Muscle of leg (tissue), 11 donors: Measurements from ENCODE around the gene MEIS3. TPM values are rescaled to one million over a fixed set of nuclear protein-coding genes. Genes with fewer than 3 reads are reported as not detected.
A peak's percentile ranks its signal among the peaks of the same experiment; 100 is the strongest.
"Not testable (repeated sequence)": the region's sequence is repeated elsewhere in the genome, so short reads cannot be mapped to it uniquely, and the experiment has no call there.

Experiments used
- DNase-seq: peaks from one replicate; pipeline ENCODE4 v3.0.0; 2013
- H3K27ac ChIP-seq: one replicate; pipeline ENCODE4 v1.5.1; 2013; ENCODE audit warnings: mild to moderate bottlenecking, low read length, control low read depth
- H3K27me3 ChIP-seq: one replicate; pipeline ENCODE4 v1.6.1; 2013; ENCODE audit warnings: low read length; ENCODE audit not compliant: control insufficient read depth, insufficient read depth
- H3K36me3 ChIP-seq: one replicate; pipeline ENCODE4 v1.6.1; 2013; ENCODE audit warnings: low read length; ENCODE audit not compliant: control insufficient read depth, insufficient read depth
- H3K4me1 ChIP-seq: one replicate; pipeline ENCODE4 v1.6.1; 2013; ENCODE audit warnings: low read length; ENCODE audit not compliant: control insufficient read depth, insufficient read depth
- H3K4me3 ChIP-seq: one replicate; pipeline ENCODE4 v1.5.1; 2013; ENCODE audit warnings: low read length, control low read depth
- H3K9me3 ChIP-seq: replicated peaks from 2 replicates; pipeline ENCODE4 v1.6.1; 2013; ENCODE audit warnings: low read depth, low read length; ENCODE audit not compliant: control insufficient read depth
- WGBS: methylation state at CpG from one replicate; pipeline ENCODE4 v1.1.5; 2013; ENCODE audit warnings: missing lambda C conversion rate; ENCODE audit not compliant: insufficient coverage; 5-methylcytosine and 5-hydroxymethylcytosine counted together
- polyA plus RNA-seq, 8 donors: library from polyadenylated mRNA; unstranded; fragments of 120-200 nt; gene quantifications; one replicate each; pipeline versions ENCODE4 v1.2.1 to v1.2.3, GENCODE V29; 2013; ENCODE audit warnings: inconsistent platforms in 1 of 8, low replicate concordance in 1 of 8; ENCODE audit not compliant: insufficient read length in 8 of 8, insufficient read depth in 1 of 8
- total RNA-seq: library from RNA; stranded (reverse); fragments of 120-200 nt; gene quantifications from one replicate; pipeline ENCODE4 v1.2.4, GENCODE V29; 2013

Gene MEIS3
- total and polyA plus RNA-seq, 9 donors: 7.3 to 11.5 (median 9.6) TPM

DNA sequence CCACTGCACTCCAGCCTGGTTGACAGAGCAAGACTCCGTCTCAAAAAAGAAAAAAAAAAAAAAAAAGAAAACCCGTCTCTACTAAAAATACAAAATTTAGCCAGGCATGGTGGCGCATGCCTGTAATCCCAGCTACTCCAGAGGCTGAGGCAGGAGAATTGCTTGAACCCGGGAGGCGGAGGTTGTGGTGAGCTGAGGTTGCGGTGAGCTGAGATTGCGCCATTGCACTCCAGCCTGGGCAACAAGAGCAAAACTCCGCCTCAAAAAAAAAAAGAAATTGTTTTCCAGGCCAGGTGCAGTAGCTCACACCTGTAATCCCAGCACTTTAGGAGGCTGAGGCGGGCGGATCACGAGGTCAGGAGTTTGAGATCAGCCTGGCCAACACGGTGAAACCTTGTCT, 32.7 kb downstream of the MEIS3 start:
- not testable (repeated sequence) for H3K4me3 ChIP-seq, H3K4me1 ChIP-seq, DNase-seq, H3K27ac ChIP-seq, H3K27me3 ChIP-seq, H3K9me3 ChIP-seq
- peaks cover 10% of the 10 kb centered on the region for H3K36me3 ChIP-seq
- WGBS: 89% methylated on average over 5 of the region's 12 CpGs

DNA sequence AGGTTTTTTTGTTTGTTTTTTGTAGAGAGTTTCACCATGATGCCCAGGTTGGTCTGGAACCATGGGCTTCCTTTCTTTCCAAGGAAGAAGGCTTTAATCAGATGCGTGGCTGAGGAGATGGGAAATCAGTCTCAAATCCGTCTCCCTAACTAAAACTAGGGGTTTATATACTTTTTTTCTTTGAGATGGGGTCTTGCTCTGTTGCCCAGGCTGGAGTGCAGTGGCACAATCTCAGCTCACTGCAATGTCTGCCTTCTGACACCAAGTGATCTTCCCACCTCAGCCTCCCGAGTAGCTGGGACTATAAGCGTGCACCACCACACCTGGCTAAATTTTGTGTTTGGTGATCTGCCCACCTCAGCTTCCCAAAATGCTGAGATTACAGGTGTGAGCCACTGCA, 34.8 kb downstream of the MEIS3 start:
- peaks cover 31% of the 10 kb centered on the region for H3K36me3 ChIP-seq
- not testable (repeated sequence) for H3K27ac ChIP-seq
- no CpG with 5 or more reads among the region's 4 CpGs for WGBS

DNA sequence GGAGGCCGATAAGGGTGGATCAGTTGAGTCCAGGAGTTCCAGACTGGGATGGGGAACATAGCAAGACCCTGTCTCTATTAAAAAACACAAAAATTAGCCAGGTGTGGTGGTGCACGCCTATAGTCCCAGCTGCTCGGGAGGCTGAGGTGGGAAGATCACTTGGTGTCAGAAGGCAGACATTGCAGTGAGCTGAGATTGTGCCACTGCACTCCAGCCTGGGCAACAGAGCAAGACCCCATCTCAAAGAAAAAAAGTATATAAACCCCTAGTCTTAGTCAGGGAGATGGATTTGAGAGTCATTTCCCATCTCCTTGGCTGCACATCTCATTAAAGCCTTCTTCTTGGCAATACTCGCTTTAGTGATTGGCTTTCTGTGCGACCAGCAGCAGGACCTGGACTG, 35.4 kb downstream of the MEIS3 start:
- not testable (repeated sequence) for DNase-seq, H3K4me1 ChIP-seq, H3K4me3 ChIP-seq, H3K27ac ChIP-seq, H3K9me3 ChIP-seq, H3K27me3 ChIP-seq
- H3K36me3 ChIP-seq: peaks cover 33% of the 10 kb centered on the region
- no CpG with 5 or more reads among the region's 5 CpGs for WGBS

More for the DNA sequence above, 34.8 kb downstream of the MEIS3 start:
- DNase-seq, H3K27me3 ChIP-seq, H3K4me1 ChIP-seq, H3K4me3 ChIP-seq, H3K9me3 ChIP-seq: not testable (repeated sequence)

DNA sequence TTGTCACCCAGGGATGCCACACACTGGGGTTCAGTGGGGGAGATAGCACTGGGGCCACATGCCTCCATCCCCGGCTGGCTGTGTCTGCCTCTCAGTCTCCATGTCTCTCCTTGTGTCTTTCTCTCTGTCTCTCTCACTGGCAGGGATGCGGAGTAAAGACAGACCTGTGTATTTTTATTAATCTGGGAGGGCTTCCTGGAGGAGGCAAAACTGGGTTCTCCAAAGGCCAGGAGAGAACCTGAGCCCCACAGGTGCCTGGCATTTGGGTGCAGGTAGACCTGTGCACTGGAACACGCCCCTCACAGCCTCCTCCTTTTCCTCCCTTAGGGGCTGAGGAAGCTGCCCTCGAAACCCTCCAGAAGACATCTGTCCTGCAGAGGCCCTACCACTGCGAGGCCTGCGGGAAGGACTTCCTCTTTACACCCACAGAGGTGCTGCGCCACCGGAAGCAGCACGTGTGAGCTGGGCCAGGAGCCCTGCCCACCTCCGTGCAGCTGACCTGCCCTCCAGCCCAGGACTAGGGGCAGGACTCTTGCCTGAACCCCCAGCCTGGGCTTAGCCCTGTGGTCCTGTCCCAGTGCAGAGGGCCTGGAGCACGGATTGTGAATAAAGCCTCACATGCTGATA, 37.6 kb downstream of the MEIS3 start:
- H3K36me3 ChIP-seq: peaks cover 48% of the 10 kb centered on the region
- H3K27ac ChIP-seq: no peak overlapping the region
- no peaks in the 10 kb centered on the region for H3K27me3 ChIP-seq
- H3K9me3 ChIP-seq: no peaks in the 10 kb centered on the region
- no peak for DNase-seq
- no peaks in the 10 kb centered on the region for H3K4me1 ChIP-seq
- WGBS: 72% methylated on average over 8 of the region's 11 CpGs
- no peak overlapping the region for H3K4me3 ChIP-seq

DNA sequence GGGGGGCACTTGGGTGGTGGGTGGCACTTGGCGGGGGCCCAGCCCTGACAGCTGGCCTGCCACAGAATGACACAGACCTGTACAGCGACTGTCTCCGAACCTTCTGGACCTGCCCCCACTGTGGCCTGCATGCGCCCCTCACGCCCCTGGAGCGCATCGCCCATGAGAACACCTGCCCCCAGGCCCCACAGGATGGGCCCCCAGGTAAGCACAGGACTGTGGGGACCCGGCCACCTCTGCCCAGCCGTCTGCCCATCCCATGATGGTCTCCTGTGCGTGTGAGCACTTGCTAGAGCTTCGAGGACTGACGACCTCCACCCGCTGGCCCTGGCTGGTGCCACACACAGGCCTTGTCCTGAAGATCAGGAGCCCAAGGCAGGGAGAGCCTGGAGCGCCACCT, 38.2 kb downstream of the MEIS3 start:
- 91% methylated on average over 14 of the region's 14 CpGs for WGBS
- Histone ChIP-seq H3K9me3 (no peaks in the 10 kb centered on the region), H3K4me1 (no peaks in the 10 kb centered on the region), H3K4me3 (no peak overlapping the region), H3K36me3 (peaks cover 55% of the 10 kb centered on the region), H3K27me3 (no peaks in the 10 kb centered on the region), H3K27ac (no peak overlapping the region)
- DNase-seq: no peak

DNA sequence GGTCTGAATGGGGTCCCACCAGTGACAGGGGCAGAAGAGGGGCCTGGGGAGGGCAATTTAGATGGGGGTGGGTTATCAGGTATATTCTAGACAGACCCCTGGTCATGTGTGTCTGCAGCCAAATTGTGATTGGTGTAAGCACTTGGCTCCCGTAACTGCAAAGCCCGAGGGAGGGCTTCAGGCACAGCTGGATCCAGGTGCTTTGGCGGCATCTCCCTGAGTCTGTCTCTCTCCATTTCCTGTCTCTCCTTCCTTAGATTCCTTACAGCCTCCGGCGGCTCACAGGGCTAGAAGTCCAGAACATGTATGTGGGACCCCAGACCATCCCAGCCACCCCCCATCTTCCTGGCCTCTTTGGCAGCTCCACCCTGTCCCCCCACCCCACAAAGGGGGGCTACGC, 38.8 kb downstream of the MEIS3 start:
- Histone ChIP-seq H3K27me3 (no peaks in the 10 kb centered on the region), H3K9me3 (no peaks in the 10 kb centered on the region), H3K4me1 (no peaks in the 10 kb centered on the region), H3K36me3 (peaks cover 60% of the 10 kb centered on the region), H3K4me3 (no peak overlapping the region), H3K27ac (no peak overlapping the region)
- DNase-seq: no peak
- WGBS: 85% methylated on average over 3 of the region's 6 CpGs

DNA sequence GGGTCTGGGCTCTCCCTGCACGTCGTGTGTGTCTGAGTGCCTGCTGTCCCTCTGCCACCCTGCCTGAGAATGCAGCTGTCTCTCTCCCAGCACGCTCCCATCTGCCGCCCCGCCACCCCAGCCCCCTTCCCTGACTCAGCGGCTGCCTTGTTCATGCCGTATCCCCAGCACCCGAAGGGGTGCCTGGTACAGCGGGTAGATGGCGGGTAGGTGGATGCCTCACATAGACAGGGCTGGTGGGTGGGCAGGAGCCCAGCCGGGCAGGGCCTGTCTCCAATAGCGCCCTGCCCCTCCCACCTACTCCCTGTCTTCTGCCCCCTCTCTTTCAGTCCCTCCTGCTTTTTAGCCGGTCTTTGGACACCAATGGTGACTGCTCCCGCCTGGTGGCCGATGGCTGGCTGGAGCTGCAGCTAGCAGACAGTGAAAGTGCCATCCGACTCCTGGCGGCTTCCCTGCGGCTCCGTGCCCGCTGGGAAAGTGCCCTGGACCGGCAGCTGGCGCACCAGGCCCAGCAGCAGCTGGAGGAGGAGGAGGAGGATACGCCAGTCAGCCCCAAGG, 39.9 kb downstream of the MEIS3 start:
- Histone ChIP-seq H3K27me3 (no peaks in the 10 kb centered on the region), H3K36me3 (peaks cover 71% of the 10 kb centered on the region), H3K27ac (no peak overlapping the region), H3K4me1 (no peaks in the 10 kb centered on the region), H3K9me3 (no peaks in the 10 kb centered on the region), H3K4me3 (no peak overlapping the region)
- WGBS: 81% methylated on average over 16 of the region's 23 CpGs
- DNase-seq: peak; percentile 33

DNA sequence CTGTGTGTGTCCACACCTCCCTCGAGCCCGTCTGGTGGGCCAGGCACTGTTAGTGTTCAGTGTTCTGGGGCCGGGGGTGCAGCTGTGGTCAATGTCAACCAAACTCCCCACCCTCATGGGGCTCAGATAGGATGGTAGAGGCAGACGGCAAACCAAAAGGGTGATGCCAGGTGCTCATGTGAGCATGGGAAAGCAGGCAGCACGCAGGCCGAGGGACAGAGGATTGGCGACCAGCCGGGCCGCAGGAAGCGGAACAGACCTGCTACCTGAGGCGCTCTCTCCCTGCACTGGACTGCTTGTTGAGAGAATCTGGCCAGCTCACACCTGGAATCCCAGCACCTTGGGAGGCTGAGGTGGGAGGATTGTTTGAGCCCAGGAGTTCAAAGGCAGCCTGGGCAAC, 41.1 kb downstream of the MEIS3 start:
- no peak overlapping the region for H3K4me3 ChIP-seq
- no peaks in the 10 kb centered on the region for H3K4me1 ChIP-seq
- 91% methylated on average over 7 of the region's 11 CpGs for WGBS
- DNase-seq: no peak
- H3K36me3 ChIP-seq: peaks cover 82% of the 10 kb centered on the region
- no peak overlapping the region for H3K27ac ChIP-seq
- no peaks in the 10 kb centered on the region for H3K27me3 ChIP-seq
- no peaks in the 10 kb centered on the region for H3K9me3 ChIP-seq

DNA sequence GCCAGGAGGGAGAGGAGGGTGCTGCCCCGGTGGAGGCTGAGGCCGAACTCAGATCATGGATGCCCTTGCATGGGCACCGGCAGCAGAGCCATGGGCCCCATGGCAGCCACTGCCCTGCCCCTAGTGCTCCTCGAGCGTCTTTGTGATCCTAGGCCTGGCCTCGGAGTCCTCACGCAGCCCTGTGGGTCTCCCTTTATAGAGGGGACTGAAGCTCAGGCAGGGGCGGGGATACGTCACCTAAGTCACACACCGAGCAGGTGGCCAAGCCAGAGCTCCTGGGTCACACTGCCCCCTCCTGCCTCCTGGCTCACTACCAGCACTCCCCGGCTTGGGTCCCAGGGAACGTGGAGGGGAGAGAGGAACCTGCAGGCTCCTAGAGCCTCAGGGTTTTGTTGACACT, 41.5 kb downstream of the MEIS3 start:
- Histone ChIP-seq H3K9me3 (no peaks in the 10 kb centered on the region), H3K4me3 (no peak overlapping the region), H3K27me3 (no peaks in the 10 kb centered on the region), H3K36me3 (peaks cover 86% of the 10 kb centered on the region), H3K27ac (no peak overlapping the region), H3K4me1 (no peaks in the 10 kb centered on the region)
- 83% methylated on average over 12 of the region's 12 CpGs for WGBS
- no peak for DNase-seq

DNA sequence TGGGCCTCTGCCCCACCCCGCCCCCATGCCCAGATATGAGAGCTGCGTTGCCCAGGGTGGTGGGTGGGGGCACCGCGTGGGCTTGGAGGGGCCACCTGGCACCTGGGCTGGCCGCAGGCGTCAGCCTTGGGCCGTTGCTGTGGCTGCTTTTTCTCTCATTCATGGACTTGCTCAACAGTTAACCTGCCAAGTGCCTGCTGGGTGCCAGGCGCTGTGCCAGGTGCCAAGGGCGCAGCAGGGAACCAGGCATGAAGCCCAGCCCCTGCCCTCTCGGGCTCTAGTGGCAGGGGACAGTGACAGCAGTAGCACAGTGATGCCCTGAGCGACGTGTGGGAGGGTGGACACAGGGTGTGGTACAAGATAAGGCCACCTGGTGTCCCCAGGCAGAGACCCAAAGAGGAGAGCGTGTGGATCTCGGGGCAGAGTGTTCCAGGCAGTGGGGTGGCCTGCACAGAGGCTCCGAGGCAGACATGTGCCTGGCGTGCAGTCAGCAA, 42.1 kb downstream of the MEIS3 start:
- Histone ChIP-seq H3K36me3 (peaks cover 88% of the 10 kb centered on the region), H3K27ac (no peak overlapping the region), H3K9me3 (no peaks in the 10 kb centered on the region), H3K27me3 (no peaks in the 10 kb centered on the region), H3K4me1 (no peaks in the 10 kb centered on the region), H3K4me3 (no peak overlapping the region)
- 80% methylated on average over 16 of the region's 16 CpGs for WGBS
- no peak for DNase-seq
